Stimulated activated CD8-positive, alpha-beta memory T cell treated with anti-CD3 and anti-CD28 coated beads, Interleukin-7, amount 100 ng/mL, for 48 hours (primary cell): ENCODE results near the gene C1orf146.
"Not testable (repeated sequence)": the region's sequence is repeated elsewhere in the genome, so short reads cannot be mapped to it uniquely, and the experiment has no call there.

Experiments
- DNase-seq, 2 donors: peaks; one replicate each; pipeline ENCODE4 v3.0.0-alpha.2; 2020; ENCODE audit warnings: low read depth in 1 of 2; ENCODE audit errors: extremely low read depth in 1 of 2

The C1orf146 gene

GRCh38 chr1:92273039-92273438 is 55.3 kb downstream of the C1orf146 start:
- no peak for DNase-seq

- DNase-seq = no peak
Measured at GRCh38 chr1:92274939-92275338, 57.2 kb downstream of the C1orf146 start.

- no peak for DNase-seq
Measured at GRCh38 chr1:92276082-92276481, 58.4 kb downstream of the C1orf146 start.

- no peak for DNase-seq
Measured at GRCh38 chr1:92277105-92277723, 59.5 kb downstream of the C1orf146 start.

GRCh38 chr1:92279781-92280180 is 62.1 kb downstream of the C1orf146 start:
- DNase-seq = not testable (repeated sequence)

- not testable (repeated sequence) for DNase-seq
Measured at GRCh38 chr1:92281411-92281810, 63.7 kb downstream of the C1orf146 start.

- DNase-seq = no peak
Measured at GRCh38 chr1:92291372-92291999, 73.8 kb downstream of the C1orf146 start.
